ENCODE results near the gene ATOX1. TPM values are rescaled to one million over a fixed set of nuclear protein-coding genes. Genes with fewer than 3 reads are reported as not detected.
A peak's percentile ranks its signal among the peaks of the same experiment; 100 is the strongest.

ATOX1 gene
- total RNA-seq, 1 donor from 2014 or later, result 65.4 TPM

DNA sequence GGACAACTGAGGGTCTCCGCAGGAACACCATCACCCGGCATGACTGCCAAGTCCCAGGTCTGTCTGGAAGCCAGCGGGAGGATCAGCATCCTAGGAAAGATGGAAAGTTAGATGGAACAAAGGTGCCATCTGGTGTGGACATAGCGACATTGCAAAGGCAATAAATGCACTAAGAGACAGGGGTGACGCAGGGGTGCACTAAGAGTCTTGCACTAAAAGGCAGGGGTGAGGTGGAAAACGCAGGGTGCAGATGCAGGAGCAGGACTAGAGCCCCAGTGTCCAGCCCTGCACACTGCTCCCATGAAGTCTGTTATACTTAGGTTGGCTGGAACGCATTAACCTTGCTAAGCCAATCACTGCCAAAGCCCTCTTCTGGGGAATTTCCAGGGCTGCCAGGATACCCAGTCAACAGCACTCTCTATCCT is 15.5 kb downstream of the ATOX1 start:
- peak; percentile 30 for DNase-seq
- intact Hi-C loops (cut with micrococcal nuclease), result loop anchor here (5.0 to 10.0 kb wide), 2 partner anchors 81 to 298 kb away; partner anchors contain the start of gene SLC36A1
- TF ChIP-seq, protein P1, sequence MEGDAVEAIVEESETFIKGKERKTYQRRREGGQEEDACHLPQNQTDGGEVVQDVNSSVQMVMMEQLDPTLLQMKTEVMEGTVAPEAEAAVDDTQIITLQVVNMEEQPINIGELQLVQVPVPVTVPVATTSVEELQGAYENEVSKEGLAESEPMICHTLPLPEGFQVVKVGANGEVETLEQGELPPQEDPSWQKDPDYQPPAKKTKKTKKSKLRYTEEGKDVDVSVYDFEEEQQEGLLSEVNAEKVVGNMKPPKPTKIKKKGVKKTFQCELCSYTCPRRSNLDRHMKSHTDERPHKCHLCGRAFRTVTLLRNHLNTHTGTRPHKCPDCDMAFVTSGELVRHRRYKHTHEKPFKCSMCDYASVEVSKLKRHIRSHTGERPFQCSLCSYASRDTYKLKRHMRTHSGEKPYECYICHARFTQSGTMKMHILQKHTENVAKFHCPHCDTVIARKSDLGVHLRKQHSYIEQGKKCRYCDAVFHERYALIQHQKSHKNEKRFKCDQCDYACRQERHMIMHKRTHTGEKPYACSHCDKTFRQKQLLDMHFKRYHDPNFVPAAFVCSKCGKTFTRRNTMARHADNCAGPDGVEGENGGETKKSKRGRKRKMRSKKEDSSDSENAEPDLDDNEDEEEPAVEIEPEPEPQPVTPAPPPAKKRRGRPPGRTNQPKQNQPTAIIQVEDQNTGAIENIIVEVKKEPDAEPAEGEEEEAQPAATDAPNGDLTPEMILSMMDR (IDR thresholded peaks at IDR 0.05; ENCODE audit: borderline replicate concordance), result peak; percentile 69
- H3K4me3 ChIP-seq, result no peak overlapping the region
- H3K9me3 ChIP-seq (replicated peaks), result no peaks in the 10 kb centered on the region
- H3K36me3 ChIP-seq, result peaks cover 8% of the 10 kb centered on the region
- no peaks in the 10 kb centered on the region for H3K27me3 ChIP-seq (ENCODE audit: low read depth)
- H3K27ac ChIP-seq (replicated peaks), result no peak overlapping the region
- H3K4me1 ChIP-seq, result peaks cover 50% of the 10 kb centered on the region

DNA sequence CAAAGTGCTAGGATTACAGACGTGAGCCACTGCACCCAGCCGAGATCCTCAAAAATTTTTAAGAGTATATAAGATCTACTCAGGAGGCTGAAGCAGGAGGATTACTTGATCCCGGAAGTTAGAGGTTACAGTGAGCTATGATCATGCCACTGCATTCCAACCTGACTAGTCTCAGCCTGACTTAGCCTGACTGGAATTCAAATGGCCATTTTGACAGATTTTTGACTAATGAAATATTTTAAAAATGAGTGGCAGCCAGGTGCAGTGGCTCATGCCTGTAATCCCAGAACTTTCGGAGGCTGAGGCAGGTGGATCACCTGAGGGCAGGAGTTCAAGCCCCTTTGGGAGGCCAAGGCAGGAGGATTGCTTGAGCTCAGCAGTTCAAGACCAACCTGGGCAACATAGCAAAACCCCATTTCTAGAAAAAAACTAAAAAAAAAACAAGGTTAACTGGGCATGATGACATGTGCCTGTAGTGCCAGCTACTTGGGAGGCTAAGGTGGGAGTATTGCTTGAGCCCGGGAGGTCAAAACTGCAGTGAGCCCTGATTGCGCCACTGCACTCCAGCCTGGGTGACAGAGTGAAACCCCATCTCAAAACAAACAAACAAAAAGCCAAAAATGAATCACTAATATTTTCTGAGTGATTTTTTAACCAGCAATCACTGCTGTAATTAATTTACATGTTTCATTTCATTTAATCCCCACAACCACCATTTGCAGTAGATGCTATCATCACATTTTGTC is 16.6 kb downstream of the ATOX1 start:
- Histone ChIP-seq H3K4me1 (peaks cover 49% of the 10 kb centered on the region), H3K9me3 (replicated peaks) (no peaks in the 10 kb centered on the region), H3K4me3 (no peak overlapping the region), H3K27ac (replicated peaks) (no peak overlapping the region), H3K36me3 (peaks cover 8% of the 10 kb centered on the region), H3K27me3 (ENCODE audit: low read depth) (no peaks in the 10 kb centered on the region)
- no peak for DNase-seq
- intact Hi-C loops (cut with micrococcal nuclease), result loop anchor here (5.0 to 10.0 kb wide), 2 partner anchors 80 to 297 kb away; partner anchors contain the start of gene SLC36A1
- TF ChIP-seq, protein P1 (IDR thresholded peaks at IDR 0.05; ENCODE audit: borderline replicate concordance), result no peak

- intact Hi-C loops (cut with micrococcal nuclease), result loop anchor here (5.0 to 10.0 kb wide), 2 partner anchors 79 to 296 kb away; partner anchors contain the start of gene SLC36A1
- peak overlapping the region; percentile 72 for H3K27ac ChIP-seq (replicated peaks)
- peaks cover 8% of the 10 kb centered on the region for H3K36me3 ChIP-seq
- H3K27me3 ChIP-seq (ENCODE audit: low read depth), result no peaks in the 10 kb centered on the region
- H3K9me3 ChIP-seq (replicated peaks), result no peaks in the 10 kb centered on the region
- DNase-seq, result no peak
- peak overlapping the region; percentile 26 for H3K4me3 ChIP-seq
- peaks cover 40% of the 10 kb centered on the region for H3K4me1 ChIP-seq
- TF ChIP-seq, protein P1 (IDR thresholded peaks at IDR 0.05; ENCODE audit: borderline replicate concordance), result peak; percentile 43
Measured at GRCh38 chr5:151740958-151741373, 17.5 kb downstream of the ATOX1 start.

- Histone ChIP-seq H3K4me1 (peaks cover 35% of the 10 kb centered on the region), H3K4me3 (peak overlapping the region; percentile 26), H3K27me3 (ENCODE audit: low read depth) (no peaks in the 10 kb centered on the region), H3K36me3 (peaks cover 8% of the 10 kb centered on the region), H3K27ac (replicated peaks) (peak overlapping the region; percentile 72), H3K9me3 (replicated peaks) (no peaks in the 10 kb centered on the region)
- intact Hi-C loops (cut with micrococcal nuclease), result loop anchor here (5.0 to 10.0 kb wide), 2 partner anchors 78 to 296 kb away; partner anchors contain the start of gene SLC36A1
- TF ChIP-seq, protein P1 (IDR thresholded peaks at IDR 0.05; ENCODE audit: borderline replicate concordance), result peak; percentile 95
- DNase-seq, result peak; percentile 71
Measured at GRCh38 chr5:151740336-151740942, 18.0 kb downstream of the ATOX1 start.

DNA sequence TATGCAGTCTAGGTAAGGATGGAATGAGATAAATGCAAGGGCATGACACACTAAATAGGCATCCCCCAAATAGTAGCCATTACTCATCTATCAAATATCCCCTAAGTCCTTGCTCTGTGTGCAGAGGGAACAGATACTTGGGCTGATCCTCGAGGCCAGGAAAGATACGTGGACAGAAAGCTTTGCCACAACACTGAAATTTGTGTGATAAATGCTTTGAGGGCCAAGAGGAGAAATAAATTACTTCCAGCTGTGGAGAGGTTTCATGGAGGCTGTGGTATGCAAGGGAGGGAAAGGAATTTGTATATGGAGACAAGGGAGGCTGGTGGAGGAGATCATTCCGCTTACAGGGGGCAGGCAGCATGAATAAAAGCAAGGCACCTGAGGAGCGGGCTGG is 18.5 kb downstream of the ATOX1 start:
- TF ChIP-seq, protein P1 (IDR thresholded peaks at IDR 0.05; ENCODE audit: borderline replicate concordance), result no peak
- peaks cover 8% of the 10 kb centered on the region for H3K36me3 ChIP-seq
- no peaks in the 10 kb centered on the region for H3K9me3 ChIP-seq (replicated peaks)
- H3K27me3 ChIP-seq (ENCODE audit: low read depth), result no peaks in the 10 kb centered on the region
- intact Hi-C loops (cut with micrococcal nuclease), result loop anchor here (5.0 to 10.0 kb wide), 2 partner anchors 78 to 295 kb away; partner anchors contain the start of gene SLC36A1
- H3K4me1 ChIP-seq, result peaks cover 30% of the 10 kb centered on the region
- peak overlapping the region; percentile 26 for H3K4me3 ChIP-seq
- DNase-seq, result no peak
- peak overlapping the region; percentile 72 for H3K27ac ChIP-seq (replicated peaks)
